CD14-positive monocyte (primary cell): ENCODE data around the gene MARS1. TPM values are rescaled to one million over a fixed set of nuclear protein-coding genes. Genes with fewer than 3 reads are reported as not detected.

Experiments
- DNase-seq, 3 donors: peaks; one replicate each; pipeline ENCODE4 v3.0.0-alpha.2; 2011 to 2022
- H2AFZ ChIP-seq: 2 replicates; pipeline ENCODE4 v1.6.0; 2012; ENCODE audit warnings: mild to moderate bottlenecking, low read depth, low read length, inconsistent platforms; ENCODE audit not compliant: insufficient read depth, poor library complexity, severe bottlenecking
- H3K27ac ChIP-seq, 2 donors: 1 replicate in 1 of 2; 2 replicates in 1 of 2; pipeline ENCODE4 v1.5.1; 2012 to 2013; ENCODE audit warnings: low read length in 2 of 2, control low read depth in 1 of 2, inconsistent platforms in 1 of 2, low read depth in 1 of 2, mild to moderate bottlenecking in 1 of 2
- H3K27me3 ChIP-seq, 2 donors: one replicate each; pipeline versions ENCODE4 v1.6.0 to v1.6.1; 2011 to 2013; ENCODE audit warnings: low read length in 2 of 2; ENCODE audit not compliant: control insufficient read depth in 2 of 2, insufficient read depth in 2 of 2
- H3K36me3 ChIP-seq, 2 donors: replicated peaks in 1 of 2; 1 replicate in 1 of 2; 2 replicates in 1 of 2; pipeline versions ENCODE4 v1.5.1 to v1.6.1; 2012 to 2013; ENCODE audit warnings: low read length in 2 of 2, control low read depth in 1 of 2, inconsistent platforms in 1 of 2, mild to moderate bottlenecking in 1 of 2; ENCODE audit not compliant: insufficient read depth in 2 of 2, control insufficient read depth in 1 of 2
- H3K4me1 ChIP-seq, 2 donors: 1 replicate in 1 of 2; 2 replicates in 1 of 2; pipeline versions ENCODE4 v1.5.1 to v1.6.1; 2012 to 2013; ENCODE audit warnings: low read length in 2 of 2, control low read depth in 1 of 2, inconsistent platforms in 1 of 2, mild to moderate bottlenecking in 1 of 2, moderate library complexity in 1 of 2; ENCODE audit not compliant: insufficient read depth in 2 of 2, control insufficient read depth in 1 of 2
- H3K4me2 ChIP-seq: replicated peaks from 2 replicates; pipeline ENCODE3; 2012; ENCODE audit warnings: low read length, moderate library complexity, mild to moderate bottlenecking; ENCODE audit not compliant: poor library complexity, severe bottlenecking; ENCODE audit errors: extremely low read depth
- H3K4me3 ChIP-seq, 3 experiments: fragments of 200-600 bp in 1 of 3; sonication (generic) in 1 of 3; replicated peaks in 1 of 3; 1 replicate in 2 of 3; 2 replicates in 1 of 3; pipeline ENCODE4 v1.5.1; 2011 to 2013; ENCODE audit warnings: low read length in 3 of 3, mild to moderate bottlenecking in 3 of 3, control low read depth in 2 of 3, low read depth in 2 of 3, inconsistent platforms in 1 of 3, moderate library complexity in 1 of 3
- H3K79me2 ChIP-seq: 2 replicates; pipeline ENCODE4 v1.6.0; 2012; ENCODE audit warnings: mild to moderate bottlenecking, control low read depth, inconsistent platforms, low read length, moderate library complexity; ENCODE audit not compliant: insufficient read depth
- H3K9ac ChIP-seq: 2 replicates; pipeline ENCODE4 v1.6.0; 2017; ENCODE audit warnings: low read length, mild to moderate bottlenecking; ENCODE audit not compliant: insufficient read depth, poor library complexity, severe bottlenecking
- H3K9me3 ChIP-seq, 2 donors: replicated peaks in 1 of 2; 1 replicate in 1 of 2; 2 replicates in 1 of 2; pipeline versions ENCODE4 v1.5.1 to v1.6.1; 2012 to 2013; ENCODE audit warnings: low read length in 2 of 2, control low read depth in 1 of 2; ENCODE audit not compliant: control insufficient read depth in 1 of 2, insufficient read depth in 1 of 2
- H4K20me1 ChIP-seq: 2 replicates; pipeline ENCODE4 v1.6.0; 2012; ENCODE audit warnings: mild to moderate bottlenecking, low read length, control low read depth, moderate library complexity; ENCODE audit not compliant: insufficient read depth
- H3K27ac Mint-ChIP-seq, 7 donors: one replicate each; pipeline ENCODE4 v1.8.0; 2020; ENCODE audit warnings: mild to moderate bottlenecking in 7 of 7, mixed read lengths in 7 of 7, moderate library complexity in 6 of 7, inconsistent platforms in 2 of 7
- H3K27me3 Mint-ChIP-seq, 3 donors: one replicate each; pipeline ENCODE4 v1.8.0; 2021 to 2022; ENCODE audit warnings: low read depth in 3 of 3, mild to moderate bottlenecking in 3 of 3, mixed read lengths in 3 of 3, moderate library complexity in 3 of 3, inconsistent platforms in 1 of 3
- H3K36me3 Mint-ChIP-seq, 2 donors: one replicate each; pipeline ENCODE4 v1.8.0; 2020; ENCODE audit warnings: mixed read lengths in 2 of 2, inconsistent platforms in 1 of 2, mild to moderate bottlenecking in 1 of 2
- H3K4me1 Mint-ChIP-seq: one replicate; pipeline ENCODE4 v1.8.0; 2020; ENCODE audit warnings: mild to moderate bottlenecking, mixed read lengths
- H3K4me3 Mint-ChIP-seq, 2 donors: one replicate each; pipeline ENCODE4 v1.8.0; 2020; ENCODE audit warnings: mild to moderate bottlenecking in 2 of 2, mixed read lengths in 2 of 2, moderate library complexity in 1 of 2
- H3K9me3 Mint-ChIP-seq, 7 donors: one replicate each; pipeline ENCODE4 v1.8.0; 2020 to 2022; ENCODE audit warnings: mixed read lengths in 7 of 7, mild to moderate bottlenecking in 6 of 7, moderate library complexity in 6 of 7, inconsistent platforms in 2 of 7
- CTCF ChIP-seq: fragments of 200-600 bp; IDR thresholded peaks from one replicate; pipeline ENCODE4 v1.8.0; 2022; ENCODE audit warnings: antibody characterized with exemption, mild to moderate bottlenecking
- WGBS: methylation state at CpG from one replicate; pipeline ENCODE4 v1.1.5; 2013; ENCODE audit warnings: missing lambda C conversion rate; ENCODE audit not compliant: insufficient coverage; 5-methylcytosine and 5-hydroxymethylcytosine counted together
- intact Hi-C, 2 donors: fragments of 100-400 bp; cut with micrococcal nuclease; formaldehyde crosslinking; loops; one replicate each; pipeline versions ENCODE4 v1.15.0 to v1.15.1; 2023
- polyA plus RNA-seq, 3 donors: library from polyadenylated mRNA; depleted of rRNA in 1 of 3; unstranded in 2 of 3; stranded (reverse) in 1 of 3; fragments of 300-500 nt in 2 of 3; fragments of >200 nt in 1 of 3; fragmentation: Illumina TruSeq in 2 of 3; gene quantifications; 1 replicate in 2 of 3; 2 replicates in 1 of 3; pipeline ENCODE4 v1.2.3, GENCODE V29; 2012 to 2021

Gene MARS1
- polyA plus RNA-seq, 3 donors = 63.5 to 164 (median 79.8) TPM

GRCh38 chr12:57511161-57511560, 23.3 kb downstream of the MARS1 start:
- H3K27ac ChIP-seq = no peak overlapping the region
- DNase-seq = no peak
- no peak overlapping the region for H3K4me2 ChIP-seq
- no peak for TF ChIP-seq CTCF
- H3K4me3 ChIP-seq = no peak overlapping the region
- peaks cover 64 to 79% of the 10 kb centered on the region in 2 donors for H3K36me3 ChIP-seq
- WGBS = 100% methylated on average over 4 of the region's 4 CpGs
- no peaks in the 10 kb centered on the region for H3K4me1 Mint-ChIP-seq
- H3K79me2 ChIP-seq = no peaks in the 10 kb centered on the region
- H3K4me1 ChIP-seq = no peaks in the 10 kb centered on the region
- intact Hi-C loops = no loop called here
- H3K36me3 Mint-ChIP-seq = peaks cover 71 to 86% of the 10 kb centered on the region in 2 donors
- peaks cover 17% of the 10 kb centered on the region for H4K20me1 ChIP-seq
- no peaks in the 10 kb centered on the region for H3K9me3 ChIP-seq
- no peaks in the 10 kb centered on the region for H3K27me3 Mint-ChIP-seq
- peak overlapping the region in 1 of 7 donors; percentile 26 for H3K27ac Mint-ChIP-seq
- H3K9ac ChIP-seq = no peak overlapping the region
- H3K27me3 ChIP-seq = no peaks in the 10 kb centered on the region
- H3K9me3 Mint-ChIP-seq = peaks cover 0 to 1% (median 0%) of the 10 kb centered on the region in 7 donors
- H3K4me3 Mint-ChIP-seq = no peak overlapping the region
- no peak overlapping the region for H2AFZ ChIP-seq

DNA sequence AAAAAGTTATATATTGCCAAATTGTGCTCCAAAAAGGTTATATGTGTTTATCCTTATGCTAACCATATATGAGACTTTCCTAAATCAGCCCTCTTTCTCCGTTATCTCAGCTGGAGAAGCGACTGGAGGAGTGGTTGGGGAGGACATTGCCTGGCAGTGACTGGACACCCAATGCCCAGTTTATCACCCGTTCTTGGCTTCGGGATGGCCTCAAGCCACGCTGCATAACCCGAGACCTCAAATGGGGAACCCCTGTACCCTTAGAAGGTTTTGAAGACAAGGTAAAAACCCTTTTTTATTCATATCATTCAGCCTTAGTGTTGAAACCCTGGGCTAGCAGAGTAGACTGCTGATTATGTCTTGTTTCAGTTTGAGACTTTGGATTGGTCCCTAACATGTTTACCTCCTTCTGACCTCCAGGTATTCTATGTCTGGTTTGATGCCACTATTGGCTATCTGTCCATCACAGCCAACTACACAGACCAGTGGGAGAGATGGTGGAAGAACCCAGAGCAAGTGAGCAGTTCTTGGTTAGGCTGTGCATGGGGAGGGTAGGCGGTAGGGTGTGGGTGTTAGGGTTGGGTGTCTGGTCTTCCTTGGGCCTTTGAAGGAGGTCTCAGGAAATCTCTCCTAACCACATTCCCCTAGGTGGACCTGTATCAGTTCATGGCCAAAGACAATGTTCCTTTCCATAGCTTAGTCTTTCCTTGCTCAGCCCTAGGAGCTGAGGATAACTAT, 23.9 kb downstream of the MARS1 start:
- H3K36me3 ChIP-seq = peaks cover 65 to 79% of the 10 kb centered on the region in 2 donors
- no peak overlapping the region for H2AFZ ChIP-seq
- no peak overlapping the region for H3K27ac ChIP-seq
- peaks cover 73 to 86% of the 10 kb centered on the region in 2 donors for H3K36me3 Mint-ChIP-seq
- peaks cover 23% of the 10 kb centered on the region for H4K20me1 ChIP-seq
- H3K9me3 ChIP-seq = no peaks in the 10 kb centered on the region
- H3K27me3 Mint-ChIP-seq = no peaks in the 10 kb centered on the region
- no peaks in the 10 kb centered on the region for H3K4me1 ChIP-seq
- peaks cover under 1% of the 10 kb centered on the region for H3K4me1 Mint-ChIP-seq
- H3K79me2 ChIP-seq = peaks cover 5% of the 10 kb centered on the region
- no peak overlapping the region for H3K4me2 ChIP-seq
- peak overlapping the region in 2 of 7 donors; percentile 25 to 81 for H3K27ac Mint-ChIP-seq
- H3K4me3 ChIP-seq = no peak overlapping the region
- WGBS = 100% methylated on average over 3 of the region's 7 CpGs
- TF ChIP-seq CTCF = no peak
- no peak overlapping the region for H3K4me3 Mint-ChIP-seq
- peaks cover 0 to 1% (median 0%) of the 10 kb centered on the region in 7 donors for H3K9me3 Mint-ChIP-seq
- no peak for DNase-seq
- no peaks in the 10 kb centered on the region for H3K27me3 ChIP-seq
- intact Hi-C loops = no loop called here
- H3K9ac ChIP-seq = no peak overlapping the region
